Subcutaneous abdominal adipose tissue (tissue), 5 donors: ENCODE results near the gene GLI3.

Experiments
- H3K27ac ChIP-seq: one replicate; pipeline ENCODE4 v1.7.0; 2013; ENCODE audit warnings: low read depth, mild to moderate bottlenecking, inconsistent platforms, low read length, moderate library complexity
- H3K27me3 ChIP-seq, 5 donors: one replicate each; pipeline ENCODE4 v1.7.0; 2013; ENCODE audit warnings: low read length in 5 of 5, inconsistent platforms in 1 of 5; ENCODE audit not compliant: control insufficient read depth in 5 of 5, insufficient read depth in 4 of 5
- H3K36me3 ChIP-seq, 5 donors: one replicate each; pipeline ENCODE4 v1.7.0; 2013; ENCODE audit warnings: low read length in 5 of 5; ENCODE audit not compliant: control insufficient read depth in 5 of 5, insufficient read depth in 5 of 5
- H3K4me1 ChIP-seq, 5 donors: one replicate each; pipeline ENCODE4 v1.7.0; 2013; ENCODE audit warnings: low read length in 5 of 5, mild to moderate bottlenecking in 3 of 5, moderate library complexity in 1 of 5; ENCODE audit not compliant: control insufficient read depth in 5 of 5, insufficient read depth in 5 of 5
- H3K4me3 ChIP-seq, 5 donors: one replicate each; pipeline ENCODE4 v1.7.0; 2013; ENCODE audit warnings: low read length in 5 of 5, low read depth in 1 of 5
- H3K9ac ChIP-seq, 5 donors: one replicate each; pipeline ENCODE4 v1.7.0; 2013; ENCODE audit warnings: low read length in 5 of 5, mild to moderate bottlenecking in 4 of 5, moderate library complexity in 3 of 5
- H3K9me3 ChIP-seq, 5 donors: one replicate each; pipeline ENCODE4 v1.7.0; 2013; ENCODE audit warnings: low read length in 5 of 5; ENCODE audit not compliant: control insufficient read depth in 5 of 5
- donor health status: healthy.
- donor health status: healthy.
- donor health status: healthy.
- donor health status: healthy.
- donor health status: healthy.

The GLI3 gene

GRCh38 chr7:42254217-42254616, 17.2 kb upstream of the GLI3 start:
- H3K36me3 ChIP-seq, result no peaks in the 10 kb centered on the region
- H3K9me3 ChIP-seq, result no peaks in the 10 kb centered on the region
- no peaks in the 10 kb centered on the region for H3K4me1 ChIP-seq
- H3K27me3 ChIP-seq, result no peaks in the 10 kb centered on the region
- H3K9ac ChIP-seq, result no peak overlapping the region
- no peak overlapping the region for H3K27ac ChIP-seq
- H3K4me3 ChIP-seq, result no peak overlapping the region

- Histone ChIP-seq H3K27ac (no peak overlapping the region), H3K4me3 (no peak overlapping the region), H3K9ac (no peak overlapping the region), H3K9me3 (no peaks in the 10 kb centered on the region), H3K27me3 (no peaks in the 10 kb centered on the region), H3K36me3 (no peaks in the 10 kb centered on the region), H3K4me1 (no peaks in the 10 kb centered on the region)
These were observed 16.3 kb upstream of the GLI3 start for GRCh38 chr7:42253316-42253715.

GRCh38 chr7:42250411-42250810, 13.4 kb upstream of the GLI3 start:
- Histone ChIP-seq H3K9me3 (no peaks in the 10 kb centered on the region), H3K9ac (no peak overlapping the region)

GRCh38 chr7:42248579-42248978, 11.6 kb upstream of the GLI3 start:
- no peak overlapping the region for H3K9ac ChIP-seq
- H3K27me3 ChIP-seq, result no peaks in the 10 kb centered on the region
- H3K4me3 ChIP-seq, result no peak overlapping the region
- H3K36me3 ChIP-seq, result no peaks in the 10 kb centered on the region
- no peak overlapping the region for H3K27ac ChIP-seq
- H3K9me3 ChIP-seq, result no peaks in the 10 kb centered on the region
- H3K4me1 ChIP-seq, result peaks cover 0 to 5% (median 0%) of the 10 kb centered on the region in 5 donors

More at GRCh38 chr7:42250411-42250810, 13.4 kb upstream of the GLI3 start:
- Histone ChIP-seq H3K4me1 (peaks cover 0 to 5% (median 0%) of the 10 kb centered on the region in 5 donors), H3K27me3 (no peaks in the 10 kb centered on the region), H3K4me3 (no peak overlapping the region), H3K27ac (no peak overlapping the region), H3K36me3 (no peaks in the 10 kb centered on the region)

GRCh38 chr7:42247301-42247700, 10.3 kb upstream of the GLI3 start:
- H3K36me3 ChIP-seq, result no peaks in the 10 kb centered on the region
- no peak overlapping the region for H3K27ac ChIP-seq
- H3K4me1 ChIP-seq, result peaks cover 0 to 5% (median 2%) of the 10 kb centered on the region in 5 donors
- H3K9me3 ChIP-seq, result no peaks in the 10 kb centered on the region
- no peak overlapping the region for H3K4me3 ChIP-seq
- H3K9ac ChIP-seq, result no peak overlapping the region
- H3K27me3 ChIP-seq, result no peaks in the 10 kb centered on the region

- H3K9me3 ChIP-seq, result no peaks in the 10 kb centered on the region
- H3K4me3 ChIP-seq, result no peak overlapping the region
- H3K4me1 ChIP-seq, result peaks cover 0 to 5% (median 5%) of the 10 kb centered on the region in 5 donors
- H3K27me3 ChIP-seq, result no peaks in the 10 kb centered on the region
- H3K27ac ChIP-seq, result no peak overlapping the region
- no peak overlapping the region for H3K9ac ChIP-seq
- H3K36me3 ChIP-seq, result no peaks in the 10 kb centered on the region
These were observed 7.8 kb upstream of the GLI3 start for GRCh38 chr7:42244828-42245227.

GRCh38 chr7:42242381-42242780, 5.4 kb upstream of the GLI3 start:
- no peak overlapping the region for H3K4me3 ChIP-seq
- H3K4me1 ChIP-seq, result peaks cover 4 to 12% (median 10%) of the 10 kb centered on the region in 5 donors
- no peaks in the 10 kb centered on the region for H3K36me3 ChIP-seq

GRCh38 chr7:42241424-42241823, 4.4 kb upstream of the GLI3 start:
- Histone ChIP-seq H3K36me3 (no peaks in the 10 kb centered on the region), H3K4me1 (peaks cover 5 to 19% (median 16%) of the 10 kb centered on the region in 5 donors), H3K27ac (no peak overlapping the region), H3K27me3 (peaks cover 0 to 7% (median 0%) of the 10 kb centered on the region in 5 donors), H3K4me3 (no peak overlapping the region), H3K9ac (no peak overlapping the region), H3K9me3 (no peaks in the 10 kb centered on the region)

More at GRCh38 chr7:42242381-42242780, 5.4 kb upstream of the GLI3 start:
- Histone ChIP-seq H3K27me3 (peaks cover 0 to 4% (median 0%) of the 10 kb centered on the region in 5 donors), H3K9me3 (no peaks in the 10 kb centered on the region), H3K27ac (no peak overlapping the region), H3K9ac (no peak overlapping the region)

- Histone ChIP-seq H3K9me3 (no peaks in the 10 kb centered on the region), H3K4me3 (no peak overlapping the region), H3K36me3 (no peaks in the 10 kb centered on the region), H3K4me1 (peaks cover 5 to 28% (median 25%) of the 10 kb centered on the region in 5 donors), H3K27ac (peak overlapping the region; percentile 14), H3K27me3 (peaks cover 0 to 14% (median 9%) of the 10 kb centered on the region in 5 donors), H3K9ac (no peak overlapping the region)
These were observed 3.4 kb upstream of the GLI3 start for GRCh38 chr7:42240416-42240815.

GRCh38 chr7:42238709-42239366, 1.8 kb upstream of the GLI3 start:
- H3K4me3 ChIP-seq, result peak overlapping the region in 1 of 5 donors; percentile 51
- no peaks in the 10 kb centered on the region for H3K36me3 ChIP-seq
- peaks cover 5 to 30% (median 25%) of the 10 kb centered on the region in 5 donors for H3K4me1 ChIP-seq
- H3K27ac ChIP-seq, result peak overlapping the region; percentile 62
- no peaks in the 10 kb centered on the region for H3K9me3 ChIP-seq
- no peak overlapping the region for H3K9ac ChIP-seq
- peaks cover 0 to 20% (median 11%) of the 10 kb centered on the region in 5 donors for H3K27me3 ChIP-seq
